Measurements from ENCODE around the gene SDK1. TPM values are rescaled to one million over a fixed set of nuclear protein-coding genes. Genes with fewer than 3 reads are reported as not detected.
A peak's percentile ranks its signal among the peaks of the same experiment; 100 is the strongest.

Gene SDK1
- total and polyA plus RNA-seq, 11 donors = 2.2 to 5.8 (median 3.4) TPM

DNA sequence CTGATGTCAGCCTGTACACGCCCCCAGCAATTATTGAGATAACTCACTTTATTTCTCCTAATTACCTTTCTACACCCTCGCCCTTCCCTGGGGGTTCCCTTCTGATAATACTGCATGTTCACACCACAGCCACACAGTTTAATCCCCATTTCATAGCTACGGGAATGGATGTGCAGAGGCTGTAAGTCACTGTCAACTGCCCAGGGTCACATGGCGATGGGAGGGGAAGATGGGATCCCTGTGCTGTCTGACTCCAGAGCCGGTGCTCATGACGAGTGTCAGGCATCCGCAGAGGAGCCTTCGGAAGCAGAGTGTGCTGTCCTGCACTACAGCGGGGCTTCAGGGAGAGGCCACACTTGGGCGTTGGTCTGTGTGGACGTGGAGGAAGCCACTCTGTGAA, 688.7 kb downstream of the SDK1 start:
- Histone ChIP-seq H3K4me1 (no peaks in the 10 kb centered on the region), H3K4me3 (no peak overlapping the region), H3K27me3 (no peaks in the 10 kb centered on the region), H3K27ac (no peak overlapping the region), H3K9me3 (no peaks in the 10 kb centered on the region), H3K36me3 (no peaks in the 10 kb centered on the region)
- ATAC-seq = no peak
- intact Hi-C loops (cut with DNase I) = no loop called here
- no peak for DNase-seq
- TF ChIP-seq POLR2A (IDR thresholded peaks at IDR 0.05) = no peak
- TF ChIP-seq, protein P1, sequence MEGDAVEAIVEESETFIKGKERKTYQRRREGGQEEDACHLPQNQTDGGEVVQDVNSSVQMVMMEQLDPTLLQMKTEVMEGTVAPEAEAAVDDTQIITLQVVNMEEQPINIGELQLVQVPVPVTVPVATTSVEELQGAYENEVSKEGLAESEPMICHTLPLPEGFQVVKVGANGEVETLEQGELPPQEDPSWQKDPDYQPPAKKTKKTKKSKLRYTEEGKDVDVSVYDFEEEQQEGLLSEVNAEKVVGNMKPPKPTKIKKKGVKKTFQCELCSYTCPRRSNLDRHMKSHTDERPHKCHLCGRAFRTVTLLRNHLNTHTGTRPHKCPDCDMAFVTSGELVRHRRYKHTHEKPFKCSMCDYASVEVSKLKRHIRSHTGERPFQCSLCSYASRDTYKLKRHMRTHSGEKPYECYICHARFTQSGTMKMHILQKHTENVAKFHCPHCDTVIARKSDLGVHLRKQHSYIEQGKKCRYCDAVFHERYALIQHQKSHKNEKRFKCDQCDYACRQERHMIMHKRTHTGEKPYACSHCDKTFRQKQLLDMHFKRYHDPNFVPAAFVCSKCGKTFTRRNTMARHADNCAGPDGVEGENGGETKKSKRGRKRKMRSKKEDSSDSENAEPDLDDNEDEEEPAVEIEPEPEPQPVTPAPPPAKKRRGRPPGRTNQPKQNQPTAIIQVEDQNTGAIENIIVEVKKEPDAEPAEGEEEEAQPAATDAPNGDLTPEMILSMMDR (IDR thresholded peaks at IDR 0.05) = no peak
- WGBS, 4 donors = 84 to 92% (median 88%) methylated on average over 10 to 11 of the region's 11 CpGs

DNA sequence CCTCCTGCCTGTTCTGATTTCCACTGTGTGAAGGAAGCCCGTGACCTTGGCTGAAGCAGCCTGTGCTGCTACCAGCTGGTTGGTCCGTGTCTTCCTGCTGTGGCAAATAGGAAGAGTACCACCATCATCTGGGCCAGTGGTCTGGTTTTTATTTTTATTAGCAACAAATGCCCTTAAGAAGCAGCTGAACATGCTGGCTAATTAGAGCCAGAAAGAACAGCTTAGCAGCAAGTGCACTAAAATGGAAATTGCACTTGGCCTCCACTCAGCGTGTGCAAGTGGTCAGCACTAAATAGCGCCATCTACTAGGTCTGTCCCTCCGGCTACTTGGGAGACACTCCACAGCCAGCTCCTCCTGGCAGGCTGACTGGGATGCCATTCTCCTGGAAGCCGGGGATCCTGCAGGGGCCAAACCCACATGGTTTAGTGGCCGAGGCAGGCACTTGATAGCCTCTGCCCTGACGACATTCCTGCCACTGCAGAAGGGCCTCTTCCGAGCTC, 690.7 kb downstream of the SDK1 start:
- 66 to 79% (median 69%) methylated on average over 3 to 9 of the region's 9 CpGs for WGBS, 4 donors
- H3K27me3 ChIP-seq = no peaks in the 10 kb centered on the region
- intact Hi-C loops (cut with DNase I) = no loop called here
- no peak overlapping the region for H3K27ac ChIP-seq
- no peak overlapping the region for H3K4me3 ChIP-seq
- no peaks in the 10 kb centered on the region for H3K4me1 ChIP-seq
- no peaks in the 10 kb centered on the region for H3K36me3 ChIP-seq
- TF ChIP-seq POLR2A (IDR thresholded peaks at IDR 0.05) = no peak
- TF ChIP-seq, protein P1 (IDR thresholded peaks at IDR 0.05) = no peak
- DNase-seq = no peak
- no peaks in the 10 kb centered on the region for H3K9me3 ChIP-seq
- peak in 2 of 4 donors; percentile 26 to 43 for ATAC-seq

DNA sequence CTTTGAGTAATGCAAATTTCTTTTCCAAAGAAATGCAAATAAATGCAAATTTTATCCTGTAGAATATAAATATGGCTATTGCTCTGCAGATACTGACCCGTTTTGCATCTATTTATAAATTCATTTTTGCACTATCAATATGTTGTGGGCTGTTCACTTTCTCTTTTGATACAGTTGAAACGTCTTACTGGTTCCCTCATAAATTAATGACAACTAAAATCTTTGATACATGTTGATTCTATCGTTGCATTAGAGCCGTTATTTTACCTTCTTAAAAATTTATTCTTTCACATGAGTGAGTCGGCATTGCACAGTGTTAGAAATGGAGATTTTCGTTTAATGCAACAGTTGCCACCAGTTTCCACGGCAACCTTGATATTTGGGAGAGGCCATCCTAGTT, 691.8 kb downstream of the SDK1 start:
- H3K9me3 ChIP-seq = no peaks in the 10 kb centered on the region
- DNase-seq (no peak), ATAC-seq (no peak)
- H3K4me1 ChIP-seq = no peaks in the 10 kb centered on the region
- no peak overlapping the region for H3K27ac ChIP-seq
- intact Hi-C loops (cut with DNase I) = no loop called here
- TF ChIP-seq, protein P1 (IDR thresholded peaks at IDR 0.05) = no peak
- no peak for TF ChIP-seq POLR2A (IDR thresholded peaks at IDR 0.05)
- no peaks in the 10 kb centered on the region for H3K36me3 ChIP-seq
- H3K27me3 ChIP-seq = no peaks in the 10 kb centered on the region
- WGBS, 4 donors = 85 to 90% (median 89%) methylated on average over 7 of the region's 7 CpGs
- H3K4me3 ChIP-seq = no peak overlapping the region

DNA sequence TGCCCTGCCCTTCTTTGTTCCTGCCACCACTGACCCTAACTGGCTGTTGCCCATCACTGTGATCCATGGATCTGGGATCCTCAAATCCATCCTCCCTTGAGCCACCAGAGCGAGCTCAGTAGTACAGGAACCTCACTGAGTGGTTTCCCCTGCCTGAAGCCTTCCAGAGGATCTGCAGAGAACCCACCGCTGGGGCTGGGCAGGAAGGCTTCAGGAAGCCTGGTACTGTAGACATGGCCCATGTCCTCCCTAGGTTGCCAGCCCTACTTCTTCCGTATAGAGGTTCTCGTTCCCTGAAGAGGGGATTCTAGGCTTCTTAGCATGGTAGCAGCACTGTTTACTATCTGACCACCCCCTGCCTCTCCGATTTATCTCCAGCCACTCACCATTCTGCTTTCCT, 693.7 kb downstream of the SDK1 start:
- no peaks in the 10 kb centered on the region for H3K4me1 ChIP-seq
- no peak for ATAC-seq
- intact Hi-C loops (cut with DNase I) = no loop called here
- no peak for TF ChIP-seq POLR2A (IDR thresholded peaks at IDR 0.05)
- TF ChIP-seq, protein P1 (IDR thresholded peaks at IDR 0.05) = no peak
- H3K4me3 ChIP-seq = no peak overlapping the region
- H3K27ac ChIP-seq = no peak overlapping the region
- WGBS, 4 donors = 80 to 93% (median 87%) methylated on average over 5 of the region's 5 CpGs
- H3K36me3 ChIP-seq = no peaks in the 10 kb centered on the region
- no peak for DNase-seq
- H3K9me3 ChIP-seq = no peaks in the 10 kb centered on the region
- peaks cover 0 to 4% (median 0%) of the 10 kb centered on the region in 9 donors for H3K27me3 ChIP-seq
